Neuronal stem cell (in vitro differentiated cells): Measurements from ENCODE around the gene FERMT2.

Source experiments
- DNase-seq: peaks from one replicate; pipeline ENCODE4 v3.0.0-alpha.2; 2013; ENCODE audit warnings: low spot score
- H2AFZ ChIP-seq: one replicate; pipeline ENCODE4 v1.6.1; 2013; ENCODE audit warnings: mild to moderate bottlenecking, low read length, inconsistent platforms
- H2AK5ac ChIP-seq: 2 replicates; pipeline ENCODE4 v1.6.1; 2013; ENCODE audit warnings: low read depth, mild to moderate bottlenecking, inconsistent platforms, low read length, moderate library complexity, mixed read lengths
- H2BK120ac ChIP-seq: 2 replicates; pipeline ENCODE4 v1.6.1; 2013; ENCODE audit warnings: low read depth, mild to moderate bottlenecking, inconsistent platforms, low read length, moderate library complexity, mixed read lengths
- H2BK12ac ChIP-seq: one replicate; pipeline ENCODE4 v1.6.1; 2013; ENCODE audit warnings: low read length, inconsistent platforms
- H2BK15ac ChIP-seq: 2 replicates; pipeline ENCODE4 v1.6.1; 2013; ENCODE audit warnings: mild to moderate bottlenecking, low read length, inconsistent platforms, mixed read lengths
- H2BK5ac ChIP-seq: one replicate; pipeline ENCODE4 v1.6.1; 2013; ENCODE audit warnings: inconsistent platforms, mild to moderate bottlenecking, low read length, moderate library complexity
- H3K14ac ChIP-seq: one replicate; pipeline ENCODE4 v1.6.1; 2013; ENCODE audit warnings: low read length, inconsistent platforms
- H3K18ac ChIP-seq: 2 replicates; pipeline ENCODE4 v1.6.1; 2013; ENCODE audit warnings: low read length, inconsistent platforms
- H3K23ac ChIP-seq: 2 replicates; pipeline ENCODE4 v1.6.1; 2013; ENCODE audit warnings: low read depth, mild to moderate bottlenecking, mixed read lengths, low read length, inconsistent platforms; ENCODE audit not compliant: poor library complexity
- H3K27ac ChIP-seq: replicated peaks from 3 replicates; pipeline ENCODE4 v1.5.1; 2013; ENCODE audit warnings: low read length, inconsistent platforms
- H3K27me3 ChIP-seq, 3 experiments: 2 replicates each; pipeline ENCODE4 v1.6.1; 2013; ENCODE audit warnings: low read length in 3 of 3, mild to moderate bottlenecking in 2 of 3, inconsistent platforms in 1 of 3, low read depth in 1 of 3, mixed read lengths in 1 of 3, moderate library complexity in 1 of 3; ENCODE audit not compliant: control insufficient read depth in 3 of 3, insufficient read depth in 3 of 3
- H3K36me3 ChIP-seq, 2 donors: replicated peaks in 1 of 2; 2 replicates each; pipeline ENCODE4 v1.6.1; 2013; ENCODE audit warnings: low read length in 2 of 2; ENCODE audit not compliant: control insufficient read depth in 2 of 2, insufficient read depth in 2 of 2
- H3K4ac ChIP-seq: 2 replicates; pipeline ENCODE4 v1.6.1; 2013; ENCODE audit warnings: inconsistent platforms, mild to moderate bottlenecking, low read length, moderate library complexity
- H3K4me1 ChIP-seq, 2 donors: 1 replicate in 1 of 2; 2 replicates in 1 of 2; pipeline ENCODE4 v1.6.1; 2013; ENCODE audit warnings: low read length in 2 of 2, low read depth in 1 of 2; ENCODE audit not compliant: control insufficient read depth in 2 of 2, insufficient read depth in 1 of 2
- H3K4me2 ChIP-seq: one replicate; pipeline ENCODE4 v1.6.1; 2013; ENCODE audit warnings: mild to moderate bottlenecking, low read length, inconsistent platforms; ENCODE audit not compliant: insufficient read depth, poor library complexity, severe bottlenecking
- H3K4me3 ChIP-seq, 2 donors: 2 replicates each; pipeline ENCODE4 v1.5.1; 2013; ENCODE audit warnings: low read length in 2 of 2, mild to moderate bottlenecking in 2 of 2, inconsistent platforms in 1 of 2, moderate library complexity in 1 of 2
- H3K79me1 ChIP-seq: one replicate; pipeline ENCODE4 v1.6.1; 2013; ENCODE audit warnings: low read depth, mild to moderate bottlenecking, inconsistent platforms, low read length, moderate library complexity
- H3K9ac ChIP-seq: one replicate; pipeline ENCODE4 v1.6.1; 2013; ENCODE audit warnings: mild to moderate bottlenecking, low read depth, low read length, inconsistent platforms; ENCODE audit not compliant: poor library complexity
- H3K9me3 ChIP-seq, 2 donors: replicated peaks in 1 of 2; 2 replicates each; pipeline versions ENCODE3 to v1.6.1; 2013; ENCODE audit warnings: low read length in 2 of 2, mild to moderate bottlenecking in 2 of 2, inconsistent platforms in 1 of 2, low read depth in 1 of 2, mixed read lengths in 1 of 2, moderate library complexity in 1 of 2; ENCODE audit not compliant: control insufficient read depth in 2 of 2, insufficient read depth in 1 of 2
- H4K8ac ChIP-seq: one replicate; pipeline ENCODE4 v1.6.1; 2013; ENCODE audit warnings: low read depth, mild to moderate bottlenecking, inconsistent platforms, low read length, moderate library complexity
- H4K91ac ChIP-seq: one replicate; pipeline ENCODE4 v1.6.1; 2013; ENCODE audit warnings: low read length, low read depth, mild to moderate bottlenecking, inconsistent platforms; ENCODE audit not compliant: poor library complexity
- WGBS, 2 donors: extraction: QIAGEN DNeasy Blood & Tissue Kit; methylation state at CpG; one replicate each; pipeline ENCODE4 v1.1.7; 2013; ENCODE audit warnings: missing lambda C conversion rate in 2 of 2, mixed read lengths in 1 of 2; ENCODE audit not compliant: insufficient read length in 2 of 2, insufficient replicate concordance in 1 of 2; ENCODE audit errors: extremely low coverage in 2 of 2; 5-methylcytosine and 5-hydroxymethylcytosine counted together

The FERMT2 gene

GRCh38 chr14:52929192-52929807 lies 21.6 kb downstream of the FERMT2 start:
- no peak overlapping the region for H3K4me2 ChIP-seq
- no peaks in the 10 kb centered on the region for H3K36me3 ChIP-seq
- H4K8ac ChIP-seq, result no peak overlapping the region
- H3K9ac ChIP-seq, result no peak overlapping the region
- no peaks in the 10 kb centered on the region for H3K79me1 ChIP-seq
- H4K91ac ChIP-seq, result no peak overlapping the region
- H2BK120ac ChIP-seq, result no peak overlapping the region
- no peak overlapping the region for H3K4me3 ChIP-seq
- H2BK15ac ChIP-seq, result no peak overlapping the region
- no peak overlapping the region for H3K18ac ChIP-seq
- no peak overlapping the region for H2AFZ ChIP-seq
- peaks cover 0 to 6% of the 10 kb centered on the region in 2 donors for H3K4me1 ChIP-seq
- DNase-seq, result no peak
- H3K9me3 ChIP-seq, result no peaks in the 10 kb centered on the region
- H3K27ac ChIP-seq, result no peak overlapping the region
- H2BK12ac ChIP-seq, result no peak overlapping the region
- no peak overlapping the region for H3K23ac ChIP-seq
- no peak overlapping the region for H3K14ac ChIP-seq
- H2AK5ac ChIP-seq, result no peak overlapping the region
- no peak overlapping the region for H2BK5ac ChIP-seq
- no peaks in the 10 kb centered on the region for H3K27me3 ChIP-seq
- H3K4ac ChIP-seq, result no peak overlapping the region
- no CpG with 5 or more reads among the region's 4 CpGs for WGBS, 2 donors

- WGBS, 2 donors, result no CpG with 5 or more reads among the region's 3 CpGs
- Histone ChIP-seq H3K36me3 (peaks cover 0 to 5% of the 10 kb centered on the region in 2 donors), H3K4me2 (no peak overlapping the region), H3K79me1 (no peaks in the 10 kb centered on the region), H3K9me3 (no peaks in the 10 kb centered on the region), H3K18ac (no peak overlapping the region), H3K9ac (no peak overlapping the region), H4K8ac (no peak overlapping the region), H3K4me3 (no peak overlapping the region), H3K14ac (no peak overlapping the region), H2BK15ac (no peak overlapping the region), H2AFZ (no peak overlapping the region), H3K4ac (no peak overlapping the region), H2BK5ac (no peak overlapping the region), H3K27ac (no peak overlapping the region), H3K27me3 (no peaks in the 10 kb centered on the region), H2BK12ac (no peak overlapping the region), H3K23ac (no peak overlapping the region), H4K91ac (no peak overlapping the region), H2BK120ac (no peak overlapping the region), H2AK5ac (no peak overlapping the region), H3K4me1 (peaks cover 0 to 10% of the 10 kb centered on the region in 2 donors)
- no peak for DNase-seq
These were observed 23.9 kb downstream of the FERMT2 start for GRCh38 chr14:52926953-52927352.

- H2AFZ ChIP-seq, result no peak overlapping the region
- H3K9me3 ChIP-seq, result no peaks in the 10 kb centered on the region
- no peak overlapping the region for H2BK15ac ChIP-seq
- peaks cover 0 to 14% of the 10 kb centered on the region in 2 donors for H3K36me3 ChIP-seq
- H2BK120ac ChIP-seq, result no peak overlapping the region
- no peak overlapping the region for H4K91ac ChIP-seq
- no peak overlapping the region for H3K4me3 ChIP-seq
- H3K79me1 ChIP-seq, result no peaks in the 10 kb centered on the region
- no peak overlapping the region for H3K27ac ChIP-seq
- H2BK5ac ChIP-seq, result no peak overlapping the region
- H3K23ac ChIP-seq, result no peak overlapping the region
- no peak overlapping the region for H3K18ac ChIP-seq
- H3K14ac ChIP-seq, result no peak overlapping the region
- no CpG with 5 or more reads among the region's 3 CpGs for WGBS, 2 donors
- peaks cover 0 to 8% of the 10 kb centered on the region in 2 donors for H3K4me1 ChIP-seq
- DNase-seq, result no peak
- H3K9ac ChIP-seq, result no peak overlapping the region
- H2BK12ac ChIP-seq, result no peak overlapping the region
- no peak overlapping the region for H3K4ac ChIP-seq
- no peaks in the 10 kb centered on the region for H3K27me3 ChIP-seq
- no peak overlapping the region for H3K4me2 ChIP-seq
- no peak overlapping the region for H2AK5ac ChIP-seq
- H4K8ac ChIP-seq, result no peak overlapping the region
These were observed 26.8 kb downstream of the FERMT2 start for GRCh38 chr14:52923902-52924575.

DNA sequence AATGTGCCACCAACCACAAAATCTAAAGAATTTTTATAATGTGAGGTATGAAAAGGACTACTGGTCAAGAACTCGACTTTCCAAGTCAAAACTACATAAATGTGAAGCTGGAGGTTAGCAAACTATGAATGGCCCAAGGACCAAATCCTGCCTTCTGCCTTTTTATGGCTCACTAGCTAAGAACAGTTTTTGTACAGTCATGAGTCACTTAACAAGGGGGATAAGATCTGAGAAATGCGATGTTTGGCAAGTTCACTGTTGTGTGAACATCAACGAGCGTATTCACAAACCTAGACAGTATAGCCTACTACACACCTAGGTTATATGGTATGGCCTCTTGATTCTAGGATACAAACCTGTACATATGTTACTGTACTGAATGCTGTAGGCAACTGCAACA lies 28.2 kb downstream of the FERMT2 start:
- H3K14ac ChIP-seq, result no peak overlapping the region
- no peak overlapping the region for H2BK15ac ChIP-seq
- H3K23ac ChIP-seq, result no peak overlapping the region
- H3K27ac ChIP-seq, result no peak overlapping the region
- H2AK5ac ChIP-seq, result no peak overlapping the region
- no peak overlapping the region for H3K9ac ChIP-seq
- no peak overlapping the region for H3K18ac ChIP-seq
- peaks cover 0 to 4% of the 10 kb centered on the region in 2 donors for H3K4me1 ChIP-seq
- H3K36me3 ChIP-seq, result peaks cover 2 to 27% of the 10 kb centered on the region in 2 donors
- H3K9me3 ChIP-seq, result no peaks in the 10 kb centered on the region
- no CpG with 5 or more reads among the region's 4 CpGs for WGBS, 2 donors
- H3K4ac ChIP-seq, result no peak overlapping the region
- no peak overlapping the region for H2AFZ ChIP-seq
- no peak overlapping the region for H2BK5ac ChIP-seq
- no peak overlapping the region for H2BK120ac ChIP-seq
- H3K4me3 ChIP-seq, result no peak overlapping the region
- no peaks in the 10 kb centered on the region for H3K27me3 ChIP-seq
- no peak overlapping the region for H3K4me2 ChIP-seq
- DNase-seq, result no peak
- H4K8ac ChIP-seq, result no peak overlapping the region
- no peaks in the 10 kb centered on the region for H3K79me1 ChIP-seq
- H2BK12ac ChIP-seq, result no peak overlapping the region
- no peak overlapping the region for H4K91ac ChIP-seq
